Stimulated activated CD8-positive, alpha-beta memory T cell treated with anti-CD3 and anti-CD28 coated beads, Interleukin-2, amount 100 ng/mL, for 1 hour (primary cell): ENCODE measurements around the gene GPR150.

Experiments
- DNase-seq, 2 donors: peaks; one replicate each; pipeline ENCODE4 v3.0.0-alpha.2; 2020; ENCODE audit warnings: low read depth in 2 of 2

The GPR150 gene

DNA sequence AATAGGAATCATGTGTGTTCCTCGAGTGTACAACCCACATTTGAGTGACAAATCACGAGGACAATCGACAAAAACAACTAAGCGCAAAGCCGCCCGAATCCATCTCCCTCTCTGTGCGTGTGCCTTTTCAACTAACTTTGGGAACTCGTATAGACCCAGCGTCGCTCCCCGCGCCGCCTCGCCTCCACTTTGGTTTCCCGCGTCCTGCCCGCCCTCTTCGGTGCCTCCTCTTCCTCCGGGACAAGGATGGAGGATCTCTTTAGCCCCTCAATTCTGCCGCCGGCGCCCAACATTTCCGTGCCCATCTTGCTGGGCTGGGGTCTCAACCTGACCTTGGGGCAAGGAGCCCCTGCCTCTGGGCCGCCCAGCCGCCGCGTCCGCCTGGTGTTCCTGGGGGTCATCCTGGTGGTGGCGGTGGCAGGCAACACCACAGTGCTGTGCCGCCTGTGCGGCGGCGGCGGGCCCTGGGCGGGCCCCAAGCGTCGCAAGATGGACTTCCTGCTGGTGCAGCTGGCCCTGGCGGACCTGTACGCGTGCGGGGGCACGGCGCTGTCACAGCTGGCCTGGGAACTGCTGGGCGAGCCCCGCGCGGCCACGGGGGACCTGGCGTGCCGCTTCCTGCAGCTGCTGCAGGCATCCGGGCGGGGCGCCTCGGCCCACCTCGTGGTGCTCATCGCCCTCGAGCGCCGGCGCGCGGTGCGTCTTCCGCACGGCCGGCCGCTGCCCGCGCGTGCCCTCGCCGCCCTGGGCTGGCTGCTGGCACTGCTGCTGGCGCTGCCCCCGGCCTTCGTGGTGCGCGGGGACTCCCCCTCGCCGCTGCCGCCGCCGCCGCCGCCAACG is at the start of gene GPR150:
Gene GPR150 (plus strand): TSS at position 58 of the 840 bp plus-strand sequence. CDS start 189 bp downstream, at position 247.
- peak in 1 of 2 donors; percentile 39 for DNase-seq

DNA sequence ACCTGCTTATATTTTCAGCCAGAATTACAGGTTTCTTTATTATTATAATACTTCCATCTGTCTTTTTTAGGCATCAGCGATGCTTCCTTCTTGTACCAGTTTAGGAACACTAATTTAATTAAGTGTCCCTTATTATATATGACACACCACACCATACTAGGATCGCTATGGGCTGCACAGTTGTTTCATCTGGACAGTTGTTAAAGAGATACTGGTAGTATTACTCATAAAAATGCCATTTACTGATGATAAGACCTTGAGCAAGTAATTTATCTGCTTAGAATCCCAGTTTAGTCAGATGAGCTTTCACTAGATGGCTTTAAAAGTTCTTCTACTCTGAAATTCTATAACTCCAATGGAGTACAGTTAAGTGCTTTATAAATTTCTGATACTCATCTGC is 47.9 kb upstream of the GPR150 start:
- DNase-seq: no peak

DNA sequence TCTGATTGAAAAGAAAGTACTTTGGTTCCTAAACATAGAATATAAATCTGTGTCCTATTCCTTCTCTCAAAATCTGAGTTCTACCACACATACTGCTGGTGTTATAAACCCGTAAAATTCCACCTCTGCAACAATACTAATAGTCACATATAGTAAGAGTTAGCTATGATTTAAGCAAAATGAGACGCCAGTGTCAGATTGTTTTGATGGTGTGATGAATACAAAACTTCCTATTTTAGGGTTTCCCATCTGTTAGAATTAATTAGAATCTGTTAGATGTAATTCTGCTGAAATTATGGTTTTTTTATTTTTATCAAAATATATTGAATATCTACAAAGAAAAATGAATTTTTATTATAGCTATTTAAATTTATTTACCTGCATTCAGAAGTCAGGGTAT is 38.3 kb upstream of the GPR150 start:
- DNase-seq: no peak

DNA sequence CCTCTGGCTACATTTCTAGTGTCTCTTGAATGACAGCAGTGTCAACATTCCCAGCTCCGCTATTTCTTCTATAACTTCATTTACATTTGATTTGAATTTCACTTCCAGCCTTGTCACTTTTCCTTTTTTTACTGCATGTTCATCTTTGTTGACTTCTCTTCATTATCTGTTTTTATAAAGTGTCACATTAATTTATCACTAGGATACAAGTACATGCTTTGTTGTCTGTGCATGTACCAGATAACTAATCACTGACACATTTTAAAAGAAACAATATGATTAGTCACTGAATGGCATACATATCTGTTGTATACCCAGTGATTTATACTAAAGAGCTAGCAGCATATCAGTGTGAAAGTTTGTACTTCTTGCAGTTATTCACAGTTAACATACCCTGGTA is 35.9 kb upstream of the GPR150 start:
- no peak for DNase-seq

DNA sequence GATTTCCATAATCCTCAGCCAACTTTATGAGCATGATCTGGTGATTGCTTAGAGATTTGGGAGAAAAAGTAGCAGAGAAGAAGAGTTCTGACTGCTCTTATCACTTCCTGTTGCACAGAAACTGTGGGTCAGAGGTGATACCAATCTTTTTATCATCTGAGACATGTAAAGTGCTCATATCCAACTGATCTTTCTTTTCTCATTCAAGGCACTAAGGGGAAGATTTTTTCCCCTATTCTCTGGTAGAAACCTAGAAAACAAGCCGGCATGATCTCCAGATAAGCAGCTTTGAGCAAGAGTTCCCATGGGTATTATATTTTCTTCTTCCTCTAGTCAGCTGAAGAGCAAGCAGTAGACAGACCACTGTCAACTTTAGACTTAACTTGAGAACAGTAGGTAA is 29.0 kb upstream of the GPR150 start:
- no peak for DNase-seq

DNA sequence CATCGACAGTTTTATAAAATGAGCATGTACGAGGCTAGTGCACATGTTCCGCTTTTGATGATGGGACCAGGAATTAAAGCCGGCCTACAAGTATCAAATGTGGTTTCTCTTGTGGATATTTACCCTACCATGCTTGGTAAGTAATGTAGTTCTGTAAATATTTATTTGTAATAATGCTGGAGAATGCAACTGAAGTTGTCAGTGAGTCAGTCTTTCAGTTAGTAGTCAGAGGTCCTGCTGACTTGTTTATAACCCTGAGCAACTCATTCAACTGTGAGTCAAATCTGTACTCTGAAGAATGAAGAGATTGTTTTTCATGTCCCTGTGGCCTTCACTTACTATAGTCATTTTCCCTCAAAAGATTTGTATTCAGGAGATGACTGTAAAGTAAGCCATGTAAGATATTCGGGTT is 28.4 kb upstream of the GPR150 start:
- no peak for DNase-seq

DNA sequence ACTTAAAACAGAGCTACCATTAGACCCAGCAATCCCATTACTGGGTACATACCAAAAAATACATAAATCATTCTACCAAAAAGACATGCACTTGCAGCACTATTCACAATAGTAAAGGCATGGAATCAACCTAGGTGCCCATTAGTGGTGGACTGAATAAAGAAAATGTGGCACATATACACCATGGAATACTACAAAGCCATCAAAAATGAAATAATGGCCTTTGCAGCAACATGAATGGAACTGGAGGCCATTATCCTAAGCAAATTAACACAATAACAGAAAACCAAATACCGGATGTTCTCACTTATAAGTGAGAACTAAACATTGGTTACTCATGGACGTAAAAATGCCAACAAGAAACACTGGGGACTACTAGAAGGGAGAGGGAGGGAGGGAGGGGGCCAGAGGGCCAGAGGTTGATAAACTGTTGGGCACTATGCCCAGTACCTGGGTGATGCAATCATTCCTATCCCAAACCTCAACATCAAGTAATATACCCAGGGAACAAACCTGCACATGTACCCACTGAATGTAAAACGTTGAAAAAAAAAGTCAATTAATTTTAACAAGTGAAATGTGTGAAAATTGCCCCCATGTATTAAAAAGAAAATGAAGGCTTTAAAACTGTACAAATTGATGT is 24.5 kb upstream of the GPR150 start:
- DNase-seq: no peak

DNA sequence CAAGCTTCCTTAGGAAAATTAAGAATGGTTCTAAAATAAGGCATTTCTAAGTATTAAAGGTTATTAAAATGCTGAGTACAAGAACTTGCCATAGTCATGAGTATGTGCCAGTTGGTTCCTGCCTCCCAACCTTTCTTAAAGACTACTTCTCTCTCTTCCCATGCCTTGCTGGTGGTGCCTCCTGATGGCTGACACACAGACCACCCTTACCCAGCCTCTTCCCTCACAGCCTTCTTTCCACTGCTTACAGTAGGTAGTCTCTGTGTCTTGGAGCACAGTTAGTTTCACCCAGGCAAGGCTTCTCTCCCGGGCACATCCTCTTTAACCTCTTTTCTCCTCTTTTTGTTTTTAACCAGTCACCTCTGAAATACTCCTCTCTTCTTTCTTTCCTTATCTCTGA is 20.6 kb upstream of the GPR150 start:
- DNase-seq: no peak

DNA sequence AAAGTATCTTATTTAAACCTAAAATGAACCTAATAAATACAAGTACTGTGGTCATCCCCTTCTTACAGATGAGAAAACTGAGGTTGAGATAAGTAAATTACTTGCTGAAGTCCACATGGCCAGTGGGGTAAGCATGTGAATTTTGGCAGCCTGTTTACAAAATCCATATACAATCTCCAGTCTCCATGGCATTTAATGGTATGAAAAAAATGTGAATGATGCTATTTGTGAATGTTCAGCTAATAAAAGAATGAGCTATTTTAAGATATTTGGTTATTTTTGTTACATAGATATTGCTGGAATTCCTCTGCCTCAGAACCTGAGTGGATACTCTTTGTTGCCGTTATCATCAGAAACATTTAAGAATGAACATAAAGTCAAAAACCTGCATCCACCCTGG is 19.3 kb upstream of the GPR150 start:
- DNase-seq: no peak

DNA sequence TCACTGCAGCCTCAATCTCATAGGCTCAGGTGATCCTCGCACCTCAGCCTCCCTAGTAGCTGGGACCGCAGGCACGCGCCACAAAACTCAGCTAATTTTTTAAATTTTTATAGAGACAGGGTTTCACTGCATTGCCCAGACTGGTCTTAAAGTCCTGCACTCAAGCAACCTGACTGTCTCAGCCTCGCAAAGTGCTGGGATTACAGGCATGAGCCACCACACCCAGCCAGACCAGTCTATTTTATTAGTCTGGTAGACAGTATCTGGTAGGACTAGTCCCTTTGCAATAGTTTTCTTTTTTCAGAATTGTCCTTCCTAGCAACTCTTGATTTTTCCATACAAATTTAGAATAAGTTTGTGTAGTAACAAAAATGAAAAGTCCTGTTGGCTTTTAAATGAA is 14.1 kb upstream of the GPR150 start:
- no peak for DNase-seq

DNA sequence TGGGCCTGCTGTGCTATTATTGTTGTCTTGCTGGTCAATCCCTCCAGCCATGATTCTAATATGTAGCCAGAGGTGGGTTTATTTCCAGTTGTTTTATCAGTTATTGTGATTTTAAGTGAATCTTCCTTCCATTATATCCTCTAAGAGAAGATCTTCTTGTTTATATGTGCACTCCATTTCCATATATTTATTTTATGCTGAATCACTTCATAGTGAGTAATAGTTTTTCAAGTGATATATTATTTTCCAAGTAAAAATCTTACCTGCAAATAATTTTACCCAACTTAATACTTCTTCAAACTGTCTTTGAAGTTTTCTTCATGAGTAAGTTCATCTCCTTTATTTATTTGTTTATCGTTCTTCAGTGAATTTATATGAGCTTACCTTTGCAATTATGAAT is 13.5 kb upstream of the GPR150 start:
- DNase-seq: no peak

DNA sequence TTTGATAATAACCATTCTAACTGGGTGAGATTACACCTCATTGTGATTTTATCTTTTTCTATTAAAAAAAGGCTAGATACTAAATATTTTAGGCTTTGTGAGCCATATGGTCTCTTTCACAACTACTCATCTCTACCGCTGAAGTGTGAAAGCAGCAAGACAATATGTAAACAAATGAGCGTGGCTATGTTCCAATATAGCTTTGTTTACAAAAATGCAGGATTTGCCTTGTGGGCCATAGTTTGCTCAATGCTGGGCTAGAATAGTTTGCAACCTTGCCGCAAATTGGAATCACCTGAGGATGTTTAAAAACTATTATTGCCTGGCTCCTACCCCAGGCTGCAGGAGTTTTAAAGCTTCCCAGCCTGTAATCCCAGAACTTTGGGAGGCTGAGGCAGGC is 10.2 kb upstream of the GPR150 start:
- DNase-seq: no peak

DNA sequence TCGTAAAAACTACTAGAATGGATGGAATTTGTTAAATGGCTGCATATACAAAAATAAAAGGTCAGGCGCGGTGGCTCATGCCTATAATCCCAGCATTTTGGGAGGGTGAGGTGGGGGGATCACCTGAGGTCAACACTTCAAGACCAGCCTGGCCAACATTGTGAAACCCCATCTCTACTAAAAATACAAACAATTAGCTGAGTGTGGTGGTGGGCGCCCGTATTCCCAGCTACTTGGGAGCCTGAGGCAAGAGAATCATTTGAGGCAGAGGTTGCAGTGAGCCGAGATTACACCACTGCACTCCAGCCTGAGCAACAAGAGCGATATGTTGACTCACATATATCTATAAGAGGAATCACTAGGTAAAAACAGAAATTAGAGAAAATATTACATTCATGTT is 9.3 kb upstream of the GPR150 start:
- DNase-seq: no peak

DNA sequence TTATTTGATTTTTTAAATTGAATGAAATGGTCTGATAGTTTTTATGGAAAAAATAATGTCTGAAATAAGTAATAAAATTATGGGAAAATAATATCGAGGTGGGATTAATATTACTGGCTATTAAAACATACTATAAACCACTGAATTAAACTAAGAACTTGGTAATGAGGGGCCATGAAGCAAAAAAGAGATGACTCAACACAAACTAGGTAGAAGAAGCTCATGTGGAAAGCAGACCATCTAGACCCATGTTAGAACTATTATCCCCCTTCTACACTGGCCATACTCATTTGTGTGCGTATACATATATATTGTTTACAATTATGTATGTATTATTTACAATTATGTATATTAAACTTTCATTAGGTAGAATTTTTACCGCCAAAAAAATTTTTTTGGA is 8.5 kb upstream of the GPR150 start:
- no peak for DNase-seq

DNA sequence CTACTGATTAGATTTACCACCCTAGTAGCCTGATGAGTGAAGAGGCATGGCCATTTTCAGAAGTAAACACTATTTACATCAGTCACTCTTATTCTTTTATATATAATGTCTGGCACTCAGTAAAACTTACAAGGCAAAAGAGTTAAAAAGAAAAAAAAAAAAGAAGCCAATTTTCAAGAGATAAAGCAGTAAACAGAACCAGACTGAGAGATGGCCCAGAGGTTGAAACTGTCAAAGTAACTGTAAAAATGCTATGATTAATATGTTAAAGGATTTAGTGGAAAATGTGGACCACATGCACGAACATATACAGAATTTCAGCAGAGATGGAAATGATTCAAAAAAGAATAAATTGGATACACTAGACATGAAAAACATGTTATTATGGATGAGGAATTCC is 6.4 kb upstream of the GPR150 start:
- DNase-seq: no peak

DNA sequence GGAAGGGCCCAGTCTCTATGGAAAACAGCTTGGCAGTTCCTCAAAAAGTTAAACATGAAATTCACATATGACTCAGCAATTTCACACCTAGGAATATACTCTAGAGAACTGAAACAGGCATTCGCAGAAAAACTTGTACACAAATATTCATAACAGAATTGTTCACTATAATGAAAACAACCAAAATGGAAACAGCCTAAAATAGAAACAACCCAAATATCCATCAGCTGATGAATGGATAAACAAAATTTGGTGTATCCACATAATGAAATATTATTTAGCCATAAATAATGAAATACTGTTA is 4.8 kb upstream of the GPR150 start:
- DNase-seq: no peak

DNA sequence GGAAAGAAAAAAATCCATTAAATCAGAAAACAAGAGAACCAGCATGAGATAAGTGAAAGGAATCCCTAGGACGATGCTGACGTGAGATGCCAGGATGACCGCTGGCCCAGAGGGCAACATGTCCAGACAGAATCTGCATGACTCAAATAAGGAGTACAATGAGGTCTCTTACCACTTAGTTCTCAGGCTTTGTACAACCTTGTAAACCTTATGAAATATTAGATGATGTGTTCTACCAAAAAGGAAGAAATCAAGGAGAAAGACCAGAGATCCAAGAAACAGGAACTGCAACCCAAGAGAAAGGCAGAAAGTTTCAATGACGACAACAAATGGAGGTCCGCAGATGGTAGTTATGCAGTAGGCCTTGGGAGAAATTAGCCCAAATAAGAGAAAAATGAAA is 2.8 kb upstream of the GPR150 start:
- DNase-seq: no peak

DNA sequence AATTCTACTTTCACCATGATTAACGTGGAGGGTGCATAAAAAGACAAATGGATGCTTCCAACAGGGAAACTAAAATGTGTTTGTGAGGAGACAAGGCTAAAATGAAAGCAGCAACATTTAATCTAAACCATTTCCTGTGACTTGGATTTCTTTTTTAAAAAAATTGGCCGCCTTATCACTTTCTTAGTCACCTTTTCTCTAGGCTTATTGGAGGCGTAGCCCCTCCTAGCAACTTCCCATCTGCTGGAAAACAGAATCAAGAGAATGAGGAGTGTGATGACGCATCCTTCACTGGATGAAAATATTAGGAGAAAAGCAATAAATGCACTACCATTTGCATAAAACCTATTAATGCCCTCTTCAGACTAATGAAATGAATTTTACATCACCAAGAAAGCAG is 791 bp upstream of the GPR150 start:
- DNase-seq: no peak

DNA sequence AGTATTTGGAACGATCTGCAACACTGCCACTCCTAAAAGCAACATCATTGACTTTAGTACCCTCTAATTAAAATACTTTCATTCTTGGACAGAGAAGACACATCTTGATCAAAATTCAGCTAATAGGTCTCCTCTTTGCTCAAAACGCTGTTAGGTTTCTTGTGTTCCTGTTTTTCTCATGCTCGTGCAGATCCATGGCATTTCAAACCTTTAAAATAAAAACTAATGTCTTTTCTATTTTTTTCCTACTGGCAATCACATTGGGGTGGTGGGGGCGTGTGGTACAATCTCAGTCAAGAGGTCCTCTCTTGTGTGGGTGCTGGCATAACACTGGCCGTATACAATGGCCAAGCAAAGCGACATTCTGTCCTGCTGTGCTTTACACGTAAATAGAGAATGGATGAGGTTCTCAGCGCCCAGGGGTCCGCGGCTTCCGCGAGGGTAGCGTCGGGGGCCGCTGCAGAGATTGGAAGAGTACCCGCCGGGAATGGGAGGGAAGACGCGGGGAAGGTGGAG is 315 bp upstream of the GPR150 start:
- DNase-seq: no peak

DNA sequence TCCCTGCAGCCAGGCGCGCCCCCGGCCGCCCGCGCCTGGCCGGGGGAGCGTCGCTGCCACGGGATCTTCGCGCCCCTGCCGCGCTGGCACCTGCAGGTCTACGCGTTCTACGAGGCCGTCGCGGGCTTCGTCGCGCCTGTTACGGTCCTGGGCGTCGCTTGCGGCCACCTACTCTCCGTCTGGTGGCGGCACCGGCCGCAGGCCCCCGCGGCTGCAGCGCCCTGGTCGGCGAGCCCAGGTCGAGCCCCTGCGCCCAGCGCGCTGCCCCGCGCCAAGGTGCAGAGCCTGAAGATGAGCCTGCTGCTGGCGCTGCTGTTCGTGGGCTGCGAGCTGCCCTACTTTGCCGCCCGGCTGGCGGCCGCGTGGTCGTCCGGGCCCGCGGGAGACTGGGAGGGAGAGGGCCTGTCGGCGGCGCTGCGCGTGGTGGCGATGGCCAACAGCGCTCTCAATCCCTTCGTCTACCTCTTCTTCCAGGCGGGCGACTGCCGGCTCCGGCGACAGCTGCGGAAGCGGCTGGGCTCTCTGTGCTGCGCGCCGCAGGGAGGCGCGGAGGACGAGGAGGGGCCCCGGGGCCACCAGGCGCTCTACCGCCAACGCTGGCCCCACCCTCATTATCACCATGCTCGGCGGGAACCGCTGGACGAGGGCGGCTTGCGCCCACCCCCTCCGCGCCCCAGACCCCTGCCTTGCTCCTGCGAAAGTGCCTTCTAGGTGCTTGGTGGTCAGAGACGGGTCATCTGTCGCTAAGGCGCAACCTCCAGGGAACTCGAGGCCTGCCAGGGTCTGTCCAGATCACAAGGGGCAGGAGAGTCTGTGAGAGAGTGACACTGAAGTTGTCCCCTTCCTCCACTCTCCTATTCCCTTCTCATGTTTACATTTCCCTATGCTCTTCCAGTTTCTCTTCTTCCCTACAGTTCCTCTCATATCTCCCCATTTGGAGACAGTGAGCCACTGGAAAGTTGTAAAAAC is 1.3 kb downstream of the GPR150 start:
- DNase-seq: no peak

DNA sequence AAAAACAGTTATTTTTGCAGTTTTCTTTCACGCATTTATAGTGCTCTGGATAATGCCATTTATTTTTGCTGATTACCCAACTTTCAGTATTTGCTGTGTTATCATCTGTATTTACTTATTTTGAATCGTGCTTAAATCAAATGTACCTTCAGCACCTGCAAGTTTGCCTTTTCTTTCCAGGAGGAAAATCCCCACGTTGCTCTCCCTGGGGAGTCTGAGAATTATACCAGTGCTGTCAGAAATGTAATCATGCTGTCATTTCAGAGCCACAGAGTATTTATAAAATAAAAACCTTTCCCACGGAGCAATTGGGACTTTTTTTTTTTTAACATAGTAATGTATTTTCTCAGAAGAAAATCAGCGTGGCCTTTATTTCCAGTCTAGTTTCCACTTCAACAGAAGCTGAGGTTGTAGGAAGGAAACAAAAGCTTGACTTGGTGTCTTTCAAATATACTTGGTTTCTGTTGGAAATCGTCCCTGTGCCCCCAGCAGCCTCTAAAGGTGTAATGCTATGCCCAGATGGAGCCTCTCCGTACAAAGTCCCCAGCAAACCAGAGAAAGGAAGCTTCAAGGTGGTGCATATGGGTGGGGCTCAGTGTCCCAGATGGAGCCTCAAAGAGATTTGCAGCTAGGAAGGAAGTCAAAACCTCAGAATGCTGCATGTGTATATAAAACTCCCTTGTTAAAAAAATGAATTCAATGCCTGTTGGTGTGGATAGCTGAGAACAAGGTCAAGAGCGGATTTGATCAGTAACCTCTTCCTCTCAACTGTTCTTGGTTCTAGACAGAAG is 2.1 kb downstream of the GPR150 start:
- no peak for DNase-seq

DNA sequence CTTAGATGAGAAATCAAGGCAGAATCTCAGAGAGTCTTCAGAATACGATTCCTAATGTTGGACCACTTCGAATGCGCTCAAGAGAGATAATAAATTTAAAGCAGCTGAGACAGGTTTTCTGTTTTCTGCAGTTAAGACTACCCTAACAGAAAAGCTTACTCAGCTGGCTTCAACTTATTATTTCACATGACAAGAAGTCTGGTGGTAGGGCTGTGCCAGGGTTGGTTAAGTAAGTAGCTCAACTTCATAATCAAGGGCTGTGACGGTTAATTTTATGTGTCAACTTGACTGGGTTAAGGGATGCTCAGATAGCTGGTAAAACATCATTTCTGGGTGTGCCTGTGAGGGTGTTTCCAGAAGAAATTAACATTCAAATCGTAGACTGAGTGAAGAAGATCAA is 3.8 kb downstream of the GPR150 start:
- no peak for DNase-seq
